ENCODE results near the gene LRRC34. TPM values are rescaled to one million over a fixed set of nuclear protein-coding genes. Genes with fewer than 3 reads are reported as not detected.
A peak's percentile ranks its signal among the peaks of the same experiment; 100 is the strongest.

Gene LRRC34
- total and polyA plus RNA-seq, 8 donors: 2.4 to 15.3 (median 12.5) TPM

- Histone ChIP-seq H3K27me3 (no peaks in the 10 kb centered on the region), H3K36me3 (no peaks in the 10 kb centered on the region), H3K27ac (no peak overlapping the region), H3K4me1 (peaks cover 1 to 10% of the 10 kb centered on the region in 2 donors), H3K4me3 (no peak overlapping the region), H3K9me3 (peaks cover 0 to 9% of the 10 kb centered on the region in 2 donors)
- no peak for DNase-seq
- no peak for ATAC-seq
- intact Hi-C loops (cut with DNase I): no loop called here
- no peak for TF ChIP-seq CTCF (IDR thresholded peaks at IDR 0.05)
Measured at GRCh38 chr3:169818316-169818715, 5.6 kb upstream of the LRRC34 start.

DNA sequence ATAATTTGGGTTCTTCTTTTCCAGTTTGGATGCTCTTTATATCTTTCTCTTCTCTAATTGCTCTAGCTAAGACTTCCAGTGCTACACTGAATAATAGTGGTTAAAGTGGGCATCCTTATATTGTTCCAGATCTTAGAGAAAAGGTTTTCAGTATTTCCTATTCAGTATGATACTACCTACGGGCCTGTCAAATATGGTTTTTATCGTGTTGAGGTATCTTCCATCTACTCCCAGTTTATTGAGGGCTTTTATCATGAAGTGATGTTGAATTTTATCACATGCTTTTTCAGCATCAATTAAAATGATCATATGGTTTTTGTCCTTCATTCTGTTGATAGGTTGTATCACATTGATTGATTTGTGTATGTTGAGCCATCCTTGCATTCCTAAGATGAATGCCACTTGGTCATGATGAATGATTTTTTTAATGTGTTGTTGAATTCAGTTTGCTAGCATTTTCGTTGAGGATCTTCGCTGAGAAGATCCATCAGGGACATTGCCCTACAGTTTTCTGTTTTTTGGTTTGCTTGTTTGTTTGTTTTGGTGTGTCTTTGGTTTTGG is 3.0 kb upstream of the LRRC34 start:
- DNase-seq (no peak), ATAC-seq (no peak)
- intact Hi-C loops (cut with DNase I): no loop called here
- Histone ChIP-seq H3K27ac (no peak overlapping the region), H3K36me3 (no peaks in the 10 kb centered on the region), H3K4me3 (no peak overlapping the region), H3K4me1 (peaks cover 8 to 23% of the 10 kb centered on the region in 2 donors), H3K9me3 (peaks cover 0 to 9% of the 10 kb centered on the region in 2 donors), H3K27me3 (peaks cover 0 to 6% of the 10 kb centered on the region in 2 donors)
- TF ChIP-seq CTCF (IDR thresholded peaks at IDR 0.05): no peak

GRCh38 chr3:169813757-169814517 is 1.2 kb upstream of the LRRC34 start:
- Histone ChIP-seq H3K27me3 (peaks cover 0 to 6% of the 10 kb centered on the region in 2 donors), H3K36me3 (no peaks in the 10 kb centered on the region), H3K9me3 (peaks cover 0 to 9% of the 10 kb centered on the region in 2 donors), H3K4me3 (peak overlapping the region; percentile 43 to 62), H3K4me1 (peaks cover 8 to 23% of the 10 kb centered on the region in 2 donors), H3K27ac (no peak overlapping the region)
- DNase-seq (peak in 3 of 4 donors; percentile 24 to 77 (median 60)), ATAC-seq (peak; percentile 41)
- intact Hi-C loops (cut with DNase I): no loop called here
- TF ChIP-seq CTCF (IDR thresholded peaks at IDR 0.05): peak in 1 of 2 donors; percentile 24

DNA sequence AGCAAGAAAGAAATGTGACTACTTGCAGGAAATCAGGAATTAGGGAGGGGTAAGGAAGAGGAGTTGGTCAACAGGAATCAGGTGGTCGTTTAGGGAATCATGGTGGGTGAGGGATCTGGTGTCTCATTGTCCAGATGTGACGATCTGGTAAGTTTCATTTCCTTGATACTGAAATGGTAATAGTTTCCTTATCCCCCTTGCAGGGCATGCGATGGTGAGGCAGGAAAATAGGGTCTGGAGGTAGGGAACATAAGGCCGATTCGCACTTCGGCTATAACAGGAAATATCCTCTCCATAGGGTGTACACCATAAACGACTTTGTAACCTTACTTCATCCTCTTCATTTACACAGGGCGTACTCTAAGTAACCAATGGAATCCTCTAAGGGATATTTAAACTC is 574 bp upstream of the LRRC34 start:
- Histone ChIP-seq H3K4me3 (peak overlapping the region; percentile 43 to 62), H3K27ac (no peak overlapping the region), H3K9me3 (peaks cover 0 to 9% of the 10 kb centered on the region in 2 donors), H3K27me3 (peaks cover 0 to 6% of the 10 kb centered on the region in 2 donors), H3K36me3 (no peaks in the 10 kb centered on the region), H3K4me1 (peaks cover 8 to 23% of the 10 kb centered on the region in 2 donors)
- no peak for TF ChIP-seq CTCF (IDR thresholded peaks at IDR 0.05)
- no peak for ATAC-seq
- intact Hi-C loops (cut with DNase I): no loop called here
- DNase-seq: no peak

DNA sequence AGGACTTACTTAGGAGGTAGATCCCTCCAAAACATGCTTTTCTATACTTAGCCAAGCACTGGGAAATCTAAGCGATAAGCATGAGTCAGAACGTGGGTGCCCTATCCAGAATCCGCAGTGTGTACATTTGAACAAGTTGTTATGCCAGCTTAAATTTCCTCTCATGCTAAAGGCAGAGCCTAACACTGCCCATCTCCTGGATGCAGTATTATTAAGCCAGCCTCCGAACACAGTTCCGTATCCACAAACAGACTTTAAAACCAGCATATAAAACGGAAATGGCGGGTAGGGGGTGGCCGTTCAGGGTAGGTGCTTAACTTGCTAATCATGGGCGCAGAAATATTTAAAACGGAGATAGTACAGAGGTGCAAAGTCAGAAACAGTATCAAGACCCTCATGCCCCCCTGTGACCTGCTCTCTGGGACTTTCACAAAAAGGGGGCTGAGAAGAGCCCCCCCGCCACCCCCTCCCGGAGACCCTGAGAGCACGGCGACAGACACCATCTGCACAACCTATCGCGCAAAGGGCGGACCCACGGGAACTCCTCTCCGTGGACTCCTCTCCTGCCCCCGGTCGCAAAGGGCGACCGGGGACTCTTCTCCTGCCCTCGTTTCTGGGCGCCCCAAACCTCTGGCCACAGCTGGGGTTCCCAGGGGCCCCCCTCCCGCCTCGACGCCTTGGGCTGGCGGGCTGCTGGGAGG is 923 bp downstream of the LRRC34 start:
- Histone ChIP-seq H3K4me3 (peak overlapping the region; percentile 43 to 62), H3K4me1 (peaks cover 8 to 23% of the 10 kb centered on the region in 2 donors), H3K36me3 (no peaks in the 10 kb centered on the region), H3K9me3 (peaks cover 0 to 9% of the 10 kb centered on the region in 2 donors), H3K27ac (peak overlapping the region; percentile 58 to 72), H3K27me3 (peaks cover 0 to 6% of the 10 kb centered on the region in 2 donors)
- TF ChIP-seq CTCF (IDR thresholded peaks at IDR 0.05): no peak
- peak in 2 of 4 donors; percentile 46 to 51 for DNase-seq
- intact Hi-C loops (cut with DNase I): no loop called here
- ATAC-seq: peak; percentile 39
